NCI-H82 (cell line): ENCODE results near the gene CCBE1.
A peak's percentile ranks its signal among the peaks of the same experiment; 100 is the strongest.
"Not testable (repeated sequence)": the region's sequence is repeated elsewhere in the genome, so short reads cannot be mapped to it uniquely, and the experiment has no call there.

ENCODE experiments used
- DNase-seq: peaks from one replicate; lab custom pipeline; 2025; lab: John Stamatoyannopoulos, UW

The CCBE1 gene

GRCh38 chr18:59715445-59715844 lies 18.2 kb upstream of the CCBE1 start:
- DNase-seq, result no peak

GRCh38 chr18:59714096-59714495 lies 16.9 kb upstream of the CCBE1 start:
- not testable (repeated sequence) for DNase-seq

- DNase-seq, result no peak
Observed at GRCh38 chr18:59712311-59712710, 15.1 kb upstream of the CCBE1 start.

- DNase-seq, result no peak
Observed at GRCh38 chr18:59708988-59709387, 11.8 kb upstream of the CCBE1 start.

- no peak for DNase-seq
Observed at GRCh38 chr18:59707306-59707705, 10.1 kb upstream of the CCBE1 start.

- DNase-seq, result peak; percentile 14
Observed at GRCh38 chr18:59706499-59706898, 9.3 kb upstream of the CCBE1 start.

- no peak for DNase-seq
Observed at GRCh38 chr18:59705145-59705544, 7.9 kb upstream of the CCBE1 start.

- no peak for DNase-seq
Observed at GRCh38 chr18:59704146-59704545, 6.9 kb upstream of the CCBE1 start.

GRCh38 chr18:59701272-59701671 lies 4.0 kb upstream of the CCBE1 start:
- no peak for DNase-seq

- DNase-seq, result no peak
Observed at GRCh38 chr18:59700535-59700967, 3.3 kb upstream of the CCBE1 start.

- no peak for DNase-seq
Observed at GRCh38 chr18:59699750-59700534, 2.7 kb upstream of the CCBE1 start.

- DNase-seq, result no peak
Observed at GRCh38 chr18:59699061-59699460, 1.8 kb upstream of the CCBE1 start.

- DNase-seq, result no peak
Observed at GRCh38 chr18:59696311-59697235, 650 bp downstream of the CCBE1 start.

- DNase-seq, result no peak
Observed at GRCh38 chr18:59695551-59695950, 1.7 kb downstream of the CCBE1 start.

- no peak for DNase-seq
Observed at GRCh38 chr18:59694824-59695223, 2.4 kb downstream of the CCBE1 start.

GRCh38 chr18:59691996-59692395 lies 5.2 kb downstream of the CCBE1 start:
- DNase-seq, result no peak

GRCh38 chr18:59690996-59691395 lies 6.2 kb downstream of the CCBE1 start:
- peak; percentile 15 for DNase-seq

- peak; percentile 33 for DNase-seq
Observed at GRCh38 chr18:59690186-59690982, 6.8 kb downstream of the CCBE1 start.

- DNase-seq, result no peak
Observed at GRCh38 chr18:59689756-59690155, 7.5 kb downstream of the CCBE1 start.

- DNase-seq, result no peak
Observed at GRCh38 chr18:59686260-59686659, 11.0 kb downstream of the CCBE1 start.

- DNase-seq, result no peak
Observed at GRCh38 chr18:59685501-59685900, 11.7 kb downstream of the CCBE1 start.

- DNase-seq, result no peak
Observed at GRCh38 chr18:59684777-59685176, 12.4 kb downstream of the CCBE1 start.
